DOHH2 (cell line): ENCODE measurements around the gene P4HTM.

Experiments used
- EZH2phosphoT487 ChIP-seq: fragments of 200-600 bp; sonication (generic); IDR thresholded peaks from 2 replicates; pipeline ENCODE4 v1.6.1; 2017; ENCODE audit warnings: borderline replicate concordance, mild to moderate bottlenecking, antibody characterized with exemption, low read length, moderate library complexity, mixed read lengths
- TF ChIP-seq, protein P1 (sequence below): fragments of 200-600 bp; sonication (generic); IDR thresholded peaks from one replicate; pipeline ENCODE4 v1.5.1; 2014; ENCODE audit warnings: antibody characterized with exemption, mild to moderate bottlenecking, low read depth, low read length; ENCODE audit not compliant: poor library complexity, severe bottlenecking

DNA sequence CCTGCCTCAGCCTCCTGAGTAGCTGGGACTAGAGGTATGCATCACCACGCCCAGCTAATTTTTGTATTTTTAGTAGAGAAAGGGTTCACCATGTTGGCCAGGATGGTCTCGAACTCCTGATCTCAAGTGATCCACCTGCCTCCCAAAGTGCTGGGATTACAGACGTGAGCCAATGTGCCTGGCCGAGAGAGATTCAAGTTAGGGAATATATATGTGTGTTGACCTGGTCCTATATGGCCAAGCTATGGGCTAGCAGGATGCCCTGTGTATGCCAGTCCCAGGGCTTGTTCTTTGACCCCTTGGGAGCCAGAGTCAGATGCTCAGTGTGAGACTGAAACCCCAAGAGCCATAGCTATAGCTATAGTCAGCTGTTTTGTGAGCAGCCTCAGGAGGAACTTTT lies 33.7 kb downstream of the P4HTM start:
- TF ChIP-seq, protein P1, sequence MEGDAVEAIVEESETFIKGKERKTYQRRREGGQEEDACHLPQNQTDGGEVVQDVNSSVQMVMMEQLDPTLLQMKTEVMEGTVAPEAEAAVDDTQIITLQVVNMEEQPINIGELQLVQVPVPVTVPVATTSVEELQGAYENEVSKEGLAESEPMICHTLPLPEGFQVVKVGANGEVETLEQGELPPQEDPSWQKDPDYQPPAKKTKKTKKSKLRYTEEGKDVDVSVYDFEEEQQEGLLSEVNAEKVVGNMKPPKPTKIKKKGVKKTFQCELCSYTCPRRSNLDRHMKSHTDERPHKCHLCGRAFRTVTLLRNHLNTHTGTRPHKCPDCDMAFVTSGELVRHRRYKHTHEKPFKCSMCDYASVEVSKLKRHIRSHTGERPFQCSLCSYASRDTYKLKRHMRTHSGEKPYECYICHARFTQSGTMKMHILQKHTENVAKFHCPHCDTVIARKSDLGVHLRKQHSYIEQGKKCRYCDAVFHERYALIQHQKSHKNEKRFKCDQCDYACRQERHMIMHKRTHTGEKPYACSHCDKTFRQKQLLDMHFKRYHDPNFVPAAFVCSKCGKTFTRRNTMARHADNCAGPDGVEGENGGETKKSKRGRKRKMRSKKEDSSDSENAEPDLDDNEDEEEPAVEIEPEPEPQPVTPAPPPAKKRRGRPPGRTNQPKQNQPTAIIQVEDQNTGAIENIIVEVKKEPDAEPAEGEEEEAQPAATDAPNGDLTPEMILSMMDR: no peak
- TF ChIP-seq EZH2phosphoT487: no peak
